ENCODE results near the gene COBL.

COBL gene

DNA sequence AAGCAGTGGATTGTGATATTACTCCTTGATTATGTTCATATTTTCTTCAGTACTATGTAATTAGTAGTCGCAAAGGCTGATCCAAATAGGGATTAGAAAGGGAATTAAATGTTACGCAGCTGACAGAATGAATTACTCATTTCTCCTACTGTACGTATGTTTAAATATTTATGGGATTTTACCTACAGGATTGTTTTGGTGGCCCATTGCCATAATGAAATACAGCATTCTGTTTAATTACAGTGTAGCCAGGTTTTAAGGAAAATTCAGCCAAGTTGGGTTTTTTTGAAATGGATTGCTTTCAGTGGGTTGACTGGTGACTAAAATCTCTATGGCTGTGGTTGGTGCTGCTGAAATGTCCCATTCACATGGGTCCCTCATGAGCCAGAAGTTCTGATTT lies 336.2 kb downstream of the COBL start:
- DNase-seq = no peak

DNA sequence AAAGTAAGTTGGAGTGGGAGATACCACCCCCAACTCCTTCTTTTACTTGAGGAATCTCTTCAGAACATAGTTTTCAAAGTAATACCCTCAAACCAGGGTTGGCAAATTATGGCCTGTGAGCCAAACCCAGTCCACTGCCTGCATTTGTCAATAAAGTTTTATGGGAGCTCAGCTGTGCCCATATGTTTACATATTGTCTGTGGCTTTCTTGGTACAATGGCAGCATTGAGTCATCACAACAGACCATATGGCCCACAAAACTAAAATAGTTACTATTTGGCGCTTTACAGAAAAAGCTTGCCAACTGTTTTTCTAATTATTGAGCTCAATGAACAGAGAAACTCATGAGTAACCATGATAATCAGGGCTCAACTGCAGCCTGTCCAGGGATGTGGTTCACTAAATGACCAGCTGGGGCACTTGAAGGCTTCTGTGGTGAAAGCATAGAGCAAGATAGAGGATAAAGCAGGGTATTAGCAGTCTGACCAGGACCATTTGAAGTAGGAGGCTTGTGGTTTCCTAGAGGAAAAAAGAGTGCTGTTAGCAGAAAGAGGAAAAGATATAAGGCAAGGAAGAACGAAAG lies 337.9 kb downstream of the COBL start:
- DNase-seq = no peak

DNA sequence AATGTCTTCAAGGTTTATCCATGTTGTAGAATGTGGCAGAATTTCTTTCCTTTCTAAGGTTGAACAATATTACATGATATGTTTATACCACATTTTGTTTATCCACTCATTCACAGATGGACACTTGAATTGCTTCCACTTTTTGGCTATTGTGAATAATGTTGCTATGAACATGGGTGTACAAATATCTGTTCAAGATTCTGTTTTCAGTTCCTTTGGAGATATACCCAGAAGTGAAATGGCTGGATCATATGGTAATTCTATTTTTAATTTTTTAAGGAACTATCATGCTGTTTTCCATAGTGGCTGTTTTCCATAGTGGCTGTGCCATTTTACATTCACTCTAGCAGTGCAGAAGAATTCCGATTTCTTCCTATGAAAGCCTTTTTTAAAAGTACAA lies 339.2 kb downstream of the COBL start:
- no peak for DNase-seq

DNA sequence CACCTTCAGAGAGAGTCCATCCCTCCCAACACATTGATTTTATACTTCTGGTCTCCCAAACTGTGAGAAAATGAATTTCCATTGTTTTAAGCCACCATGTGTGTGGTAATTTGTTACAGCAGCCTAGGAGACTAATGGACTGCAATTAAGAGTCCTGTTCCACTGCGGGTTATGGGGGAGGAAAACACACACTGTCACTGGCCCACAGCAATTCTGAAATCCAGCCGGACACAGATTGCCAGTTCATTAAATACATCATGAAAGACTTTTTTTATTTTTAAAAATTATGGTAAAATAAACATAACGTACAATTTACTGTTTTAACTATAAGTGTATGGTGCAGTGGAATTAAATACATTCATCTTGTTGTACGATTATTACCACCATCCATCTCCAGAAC lies 340.5 kb downstream of the COBL start:
- DNase-seq = no peak

DNA sequence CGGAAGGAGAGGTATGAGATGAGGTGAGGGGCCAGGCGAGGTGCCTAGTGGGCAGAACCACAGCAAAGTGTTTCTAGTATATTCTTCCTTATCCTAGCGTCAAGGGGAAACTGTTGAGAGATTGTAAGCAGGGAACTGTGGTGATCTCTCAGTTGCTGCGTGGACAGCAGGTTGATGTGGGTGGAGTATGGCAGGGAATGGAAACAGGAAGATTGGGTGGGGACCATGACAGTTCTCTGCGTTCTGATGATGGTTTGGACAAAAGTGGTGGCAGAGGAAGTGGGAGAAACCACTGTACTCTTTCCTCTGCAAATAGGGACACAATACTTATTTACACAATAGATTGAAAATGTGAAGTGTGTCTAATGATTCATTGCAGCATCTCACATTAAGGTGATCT lies 342.4 kb downstream of the COBL start:
- DNase-seq = no peak

DNA sequence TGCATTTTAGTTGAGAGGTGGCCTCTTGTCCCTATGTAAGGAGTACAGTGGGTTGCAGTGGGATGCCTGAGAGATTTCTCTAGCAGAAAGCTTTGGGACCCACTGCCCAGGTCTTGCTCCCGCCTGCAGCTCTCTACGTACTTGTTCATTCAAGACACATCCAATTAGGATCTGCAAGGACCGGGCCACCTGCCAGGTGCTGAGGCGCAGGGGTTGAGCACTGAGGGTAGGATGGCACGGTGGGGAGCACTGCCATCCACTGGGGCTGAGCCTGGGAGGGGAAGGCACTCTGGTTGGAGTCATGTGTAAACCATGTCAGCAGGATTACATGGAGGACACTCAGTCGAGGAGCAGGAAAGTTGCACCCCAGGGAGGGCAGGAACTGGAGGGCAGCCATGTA lies 342.8 kb downstream of the COBL start:
- DNase-seq = no peak

DNA sequence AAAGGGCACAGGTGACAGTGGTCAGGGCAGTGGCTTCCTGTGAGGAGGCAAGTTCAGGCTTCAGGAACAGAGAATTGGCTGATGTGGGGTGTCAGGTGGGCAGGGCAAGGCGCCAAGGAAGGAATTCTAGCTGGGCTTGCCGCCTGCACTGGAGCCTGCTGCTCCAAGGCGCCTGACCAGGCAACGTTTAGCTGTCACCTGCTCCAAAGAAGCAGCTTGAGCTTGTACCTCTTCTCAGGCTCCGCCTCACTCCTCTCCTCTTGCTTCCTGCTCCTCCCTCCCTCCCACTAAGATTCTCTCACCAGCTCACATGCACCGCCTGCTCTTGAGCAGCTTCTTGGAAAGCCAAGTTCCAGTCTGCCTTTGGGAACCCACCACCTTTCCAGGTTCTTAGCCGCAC lies 346.5 kb downstream of the COBL start:
- DNase-seq = no peak

Measured in NCI-H1436 (cell line).